ENCODE results near the gene ANKS1A.

DNA sequence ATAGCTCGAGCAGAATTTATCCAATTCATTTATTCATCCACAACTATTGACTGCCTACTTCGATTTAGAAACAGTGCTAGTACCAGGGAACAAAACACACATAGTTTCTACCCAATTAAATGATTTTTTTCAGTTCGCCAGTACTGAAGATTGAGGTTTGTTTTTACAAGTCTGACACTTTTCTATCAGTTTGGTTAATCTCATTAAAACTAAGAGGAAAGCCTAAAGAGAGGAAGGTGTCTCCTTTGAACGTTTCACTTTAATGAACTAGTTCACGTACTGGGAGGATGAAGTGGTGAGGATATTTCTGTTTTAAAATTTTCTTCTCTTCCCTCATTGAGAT, 570 bp upstream of the ANKS1A start:
- TF ChIP-seq POLR2A (IDR thresholded peaks at IDR 0.05; ENCODE audit: low read length) = no peak
- no peak for TF ChIP-seq GATA1 (IDR thresholded peaks at IDR 0.05; ENCODE audit: low read depth, low read length)
